ENCODE data around the gene ZNF385A. TPM values are rescaled to one million over a fixed set of nuclear protein-coding genes. Genes with fewer than 3 reads are reported as not detected.

ZNF385A gene
- total and polyA plus RNA-seq, 2 of the 13 experiments (the other 11 are each of a cell fraction or from before 2014, with no cell fraction given): 0.44 to 0.67 TPM

DNA sequence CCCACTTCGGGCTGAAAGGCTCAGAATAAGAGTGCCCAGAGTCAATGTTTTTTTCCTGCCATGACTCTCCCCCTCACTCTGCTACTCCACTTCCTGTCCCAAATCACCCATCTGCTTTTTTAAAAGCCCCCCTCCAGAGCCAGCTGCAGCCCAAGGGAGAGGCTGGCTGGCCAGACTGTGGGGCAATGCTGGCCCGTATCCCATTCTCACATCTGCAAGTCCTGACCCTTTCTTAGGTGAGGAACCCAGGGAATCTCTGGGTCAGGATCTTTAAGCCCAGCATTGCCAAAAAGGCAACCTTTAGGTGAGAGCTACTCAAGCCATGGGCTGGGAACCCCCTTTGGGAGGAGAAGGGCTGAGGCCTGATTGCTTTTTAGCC lies 36.2 kb upstream of the ZNF385A start (continued):
- TF ChIP-seq, protein P1, sequence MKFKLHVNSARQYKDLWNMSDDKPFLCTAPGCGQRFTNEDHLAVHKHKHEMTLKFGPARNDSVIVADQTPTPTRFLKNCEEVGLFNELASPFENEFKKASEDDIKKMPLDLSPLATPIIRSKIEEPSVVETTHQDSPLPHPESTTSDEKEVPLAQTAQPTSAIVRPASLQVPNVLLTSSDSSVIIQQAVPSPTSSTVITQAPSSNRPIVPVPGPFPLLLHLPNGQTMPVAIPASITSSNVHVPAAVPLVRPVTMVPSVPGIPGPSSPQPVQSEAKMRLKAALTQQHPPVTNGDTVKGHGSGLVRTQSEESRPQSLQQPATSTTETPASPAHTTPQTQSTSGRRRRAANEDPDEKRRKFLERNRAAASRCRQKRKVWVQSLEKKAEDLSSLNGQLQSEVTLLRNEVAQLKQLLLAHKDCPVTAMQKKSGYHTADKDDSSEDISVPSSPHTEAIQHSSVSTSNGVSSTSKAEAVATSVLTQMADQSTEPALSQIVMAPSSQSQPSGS (CRISPR knock-in tag; IDR thresholded peaks at IDR 0.05): no peak
- TF ChIP-seq, protein P2, sequence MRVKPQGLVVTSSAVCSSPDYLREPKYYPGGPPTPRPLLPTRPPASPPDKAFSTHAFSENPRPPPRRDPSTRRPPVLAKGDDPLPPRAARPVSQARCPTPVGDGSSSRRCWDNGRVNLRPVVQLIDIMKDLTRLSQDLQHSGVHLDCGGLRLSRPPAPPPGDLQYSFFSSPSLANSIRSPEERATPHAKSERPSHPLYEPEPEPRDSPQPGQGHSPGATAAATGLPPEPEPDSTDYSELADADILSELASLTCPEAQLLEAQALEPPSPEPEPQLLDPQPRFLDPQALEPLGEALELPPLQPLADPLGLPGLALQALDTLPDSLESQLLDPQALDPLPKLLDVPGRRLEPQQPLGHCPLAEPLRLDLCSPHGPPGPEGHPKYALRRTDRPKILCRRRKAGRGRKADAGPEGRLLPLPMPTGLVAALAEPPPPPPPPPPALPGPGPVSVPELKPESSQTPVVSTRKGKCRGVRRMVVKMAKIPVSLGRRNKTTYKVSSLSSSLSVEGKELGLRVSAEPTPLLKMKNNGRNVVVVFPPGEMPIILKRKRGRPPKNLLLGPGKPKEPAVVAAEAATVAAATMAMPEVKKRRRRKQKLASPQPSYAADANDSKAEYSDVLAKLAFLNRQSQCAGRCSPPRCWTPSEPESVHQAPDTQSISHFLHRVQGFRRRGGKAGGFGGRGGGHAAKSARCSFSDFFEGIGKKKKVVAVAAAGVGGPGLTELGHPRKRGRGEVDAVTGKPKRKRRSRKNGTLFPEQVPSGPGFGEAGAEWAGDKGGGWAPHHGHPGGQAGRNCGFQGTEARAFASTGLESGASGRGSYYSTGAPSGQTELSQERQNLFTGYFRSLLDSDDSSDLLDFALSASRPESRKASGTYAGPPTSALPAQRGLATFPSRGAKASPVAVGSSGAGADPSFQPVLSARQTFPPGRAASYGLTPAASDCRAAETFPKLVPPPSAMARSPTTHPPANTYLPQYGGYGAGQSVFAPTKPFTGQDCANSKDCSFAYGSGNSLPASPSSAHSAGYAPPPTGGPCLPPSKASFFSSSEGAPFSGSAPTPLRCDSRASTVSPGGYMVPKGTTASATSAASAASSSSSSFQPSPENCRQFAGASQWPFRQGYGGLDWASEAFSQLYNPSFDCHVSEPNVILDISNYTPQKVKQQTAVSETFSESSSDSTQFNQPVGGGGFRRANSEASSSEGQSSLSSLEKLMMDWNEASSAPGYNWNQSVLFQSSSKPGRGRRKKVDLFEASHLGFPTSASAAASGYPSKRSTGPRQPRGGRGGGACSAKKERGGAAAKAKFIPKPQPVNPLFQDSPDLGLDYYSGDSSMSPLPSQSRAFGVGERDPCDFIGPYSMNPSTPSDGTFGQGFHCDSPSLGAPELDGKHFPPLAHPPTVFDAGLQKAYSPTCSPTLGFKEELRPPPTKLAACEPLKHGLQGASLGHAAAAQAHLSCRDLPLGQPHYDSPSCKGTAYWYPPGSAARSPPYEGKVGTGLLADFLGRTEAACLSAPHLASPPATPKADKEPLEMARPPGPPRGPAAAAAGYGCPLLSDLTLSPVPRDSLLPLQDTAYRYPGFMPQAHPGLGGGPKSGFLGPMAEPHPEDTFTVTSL (CRISPR knock-in tag; IDR thresholded peaks at IDR 0.05; ENCODE audit: borderline replicate concordance): no peak
- TF ChIP-seq ZNF883 (CRISPR knock-in tag; IDR thresholded peaks at IDR 0.05; ENCODE audit: not compliant biosample characterization) (no peak), PAX8 (CRISPR knock-in tag; IDR thresholded peaks at IDR 0.05; ENCODE audit: borderline replicate concordance) (no peak), ZNF878 (CRISPR knock-in tag; IDR thresholded peaks at IDR 0.05) (no peak)

All from HepG2 (cell line).